HG02970 (cell line): ENCODE results near the gene NCS1.

Experiments used
- ATAC-seq: cut with Tn5 transposase; IDR thresholded peaks from one replicate; pipeline ENCODE4 v1.9.1; 2021; ENCODE audit warnings: mild to moderate bottlenecking, moderate library complexity, moderate number of reproducible peaks; ENCODE audit not compliant: unreplicated experiment, low FRiP score

Gene NCS1

DNA sequence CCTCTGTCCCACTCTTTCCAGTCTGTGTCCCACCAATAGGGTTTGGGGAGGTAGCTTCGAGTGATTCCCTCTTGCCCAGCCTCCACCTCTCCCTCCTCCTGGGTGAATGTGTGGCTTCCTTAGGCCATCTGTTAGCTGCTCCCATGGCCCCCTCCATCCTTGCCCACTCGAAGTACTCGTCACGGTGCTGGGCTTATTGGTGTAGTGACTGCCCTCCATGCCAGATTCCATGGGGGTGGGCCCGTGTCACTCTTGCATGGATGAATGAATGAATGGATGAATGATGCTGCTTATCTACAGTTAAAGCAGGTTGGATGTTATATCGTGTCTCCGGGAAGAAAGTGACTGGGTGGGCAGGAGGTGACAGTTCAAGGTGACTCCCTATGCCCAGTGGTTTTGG is 112.5 kb downstream of the NCS1 start:
- no peak for ATAC-seq

DNA sequence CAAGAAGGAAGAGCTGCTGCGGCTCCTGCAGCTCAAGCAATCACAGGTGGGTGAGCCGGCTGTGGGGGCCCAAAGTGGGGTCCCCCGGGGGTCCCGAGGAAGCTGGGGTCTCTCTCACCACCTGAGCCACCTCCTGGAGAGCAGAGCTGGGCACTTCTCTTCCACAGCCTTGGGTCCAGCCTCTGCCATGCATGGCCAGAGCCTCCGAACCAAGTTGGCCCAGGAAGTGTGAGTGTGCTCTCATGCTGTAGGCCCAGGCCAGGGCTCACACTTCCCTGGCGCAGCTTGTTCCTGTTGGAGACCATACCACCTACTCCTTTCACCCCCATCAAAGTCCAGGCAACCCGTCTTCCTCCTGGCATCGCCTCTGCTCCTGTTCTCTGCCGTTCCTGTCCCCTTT is 113.1 kb downstream of the NCS1 start:
- ATAC-seq, result no peak

DNA sequence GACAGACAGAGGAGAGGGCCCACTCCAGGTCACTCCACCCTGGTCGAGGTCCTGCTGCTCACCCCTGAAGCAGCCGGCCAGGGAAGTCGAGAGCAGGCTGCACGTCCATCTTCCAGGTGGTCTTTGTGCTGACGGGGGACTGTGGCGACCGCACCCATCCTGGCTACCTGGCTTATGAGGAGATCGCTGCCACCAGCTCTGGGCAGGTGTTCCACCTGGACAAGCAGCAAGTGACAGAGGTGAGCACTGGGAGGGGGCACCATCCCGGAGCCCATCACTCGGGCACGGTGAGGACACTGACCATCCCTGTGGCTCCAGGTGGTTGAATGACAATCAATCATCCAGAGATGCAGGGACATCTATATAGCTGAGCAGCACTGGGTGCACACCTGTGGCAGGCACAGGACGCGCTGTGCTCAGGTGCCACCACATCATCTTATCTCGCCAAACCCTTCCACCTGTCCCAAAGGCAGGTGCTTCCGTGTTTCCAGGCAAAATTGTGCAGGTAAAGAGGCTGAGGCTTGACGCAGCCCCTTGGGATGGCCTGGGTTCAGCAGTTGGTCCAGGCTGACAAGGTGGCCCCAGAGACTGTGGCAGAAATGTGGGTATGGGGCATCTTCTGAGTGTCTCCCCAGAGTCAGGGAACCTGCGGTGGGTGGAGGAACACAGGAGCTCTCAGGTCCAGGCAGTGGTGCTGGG is 114.0 kb downstream of the NCS1 start:
- ATAC-seq, result no peak
